Left ventricle myocardium inferior (tissue), 1 donor: ENCODE results near the gene IRF2BP1. TPM values are rescaled to one million over a fixed set of nuclear protein-coding genes. Genes with fewer than 3 reads are reported as not detected.

Source experiments
- DNase-seq: peaks from one replicate; pipeline ENCODE4 v3.0.0-alpha.2; 2020
- H3K27ac ChIP-seq: fragments of 200-600 bp; replicated peaks from 2 replicates; pipeline ENCODE4 v1.8.0; 2021
- H3K27me3 ChIP-seq: fragments of 200-600 bp; 2 replicates; pipeline ENCODE4 v1.8.0; 2021; ENCODE audit warnings: low read depth
- H3K36me3 ChIP-seq: fragments of 200-600 bp; 2 replicates; pipeline ENCODE4 v1.8.0; 2021
- H3K4me1 ChIP-seq: fragments of 200-600 bp; 2 replicates; pipeline ENCODE4 v1.8.0; 2021
- H3K4me3 ChIP-seq: fragments of 200-600 bp; 2 replicates; pipeline ENCODE4 v1.8.0; 2021; ENCODE audit warnings: mild to moderate bottlenecking, moderate library complexity
- H3K9me3 ChIP-seq: fragments of 200-600 bp; replicated peaks from 2 replicates; pipeline ENCODE4 v1.8.0; 2021
- intact Hi-C: fragments of 100-400 bp; cut with micrococcal nuclease; formaldehyde crosslinking; loops from one replicate; pipeline ENCODE4 v1.11.0; 2022
- total RNA-seq: library from RNA; stranded (reverse); fragmentation: NEBNext Ultra II Directional; extraction: Animal tissue kit (Norgen Biotek cat#: 25700); gene quantifications from one replicate; pipeline ENCODE4 v1.2.1, GENCODE V29; 2021
- TF ChIP-seq, protein P1 (sequence below): fragments of 200-600 bp; IDR thresholded peaks from 2 replicates; pipeline ENCODE4 v1.8.0; 2021; ENCODE audit warnings: antibody characterized with exemption, mild to moderate bottlenecking, borderline replicate concordance
- donor health status: DM: no; HTN: yes; CAD: no; lungs with severe emphysema.

Gene IRF2BP1
- total RNA-seq, 1 donor from 2014 or later: 18.5 TPM

- no peaks in the 10 kb centered on the region for H3K36me3 ChIP-seq
- TF ChIP-seq, protein P1, sequence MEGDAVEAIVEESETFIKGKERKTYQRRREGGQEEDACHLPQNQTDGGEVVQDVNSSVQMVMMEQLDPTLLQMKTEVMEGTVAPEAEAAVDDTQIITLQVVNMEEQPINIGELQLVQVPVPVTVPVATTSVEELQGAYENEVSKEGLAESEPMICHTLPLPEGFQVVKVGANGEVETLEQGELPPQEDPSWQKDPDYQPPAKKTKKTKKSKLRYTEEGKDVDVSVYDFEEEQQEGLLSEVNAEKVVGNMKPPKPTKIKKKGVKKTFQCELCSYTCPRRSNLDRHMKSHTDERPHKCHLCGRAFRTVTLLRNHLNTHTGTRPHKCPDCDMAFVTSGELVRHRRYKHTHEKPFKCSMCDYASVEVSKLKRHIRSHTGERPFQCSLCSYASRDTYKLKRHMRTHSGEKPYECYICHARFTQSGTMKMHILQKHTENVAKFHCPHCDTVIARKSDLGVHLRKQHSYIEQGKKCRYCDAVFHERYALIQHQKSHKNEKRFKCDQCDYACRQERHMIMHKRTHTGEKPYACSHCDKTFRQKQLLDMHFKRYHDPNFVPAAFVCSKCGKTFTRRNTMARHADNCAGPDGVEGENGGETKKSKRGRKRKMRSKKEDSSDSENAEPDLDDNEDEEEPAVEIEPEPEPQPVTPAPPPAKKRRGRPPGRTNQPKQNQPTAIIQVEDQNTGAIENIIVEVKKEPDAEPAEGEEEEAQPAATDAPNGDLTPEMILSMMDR: no peak
- intact Hi-C loops: no loop called here
- no peak overlapping the region for H3K4me3 ChIP-seq
- H3K9me3 ChIP-seq: no peaks in the 10 kb centered on the region
- no peak for DNase-seq
- no peaks in the 10 kb centered on the region for H3K4me1 ChIP-seq
- H3K27me3 ChIP-seq: peaks cover 30% of the 10 kb centered on the region
- no peak overlapping the region for H3K27ac ChIP-seq
Measured at GRCh38 chr19:45908956-45909355, 23.0 kb upstream of the IRF2BP1 start.

- Histone ChIP-seq H3K4me3 (no peak overlapping the region), H3K9me3 (no peaks in the 10 kb centered on the region), H3K4me1 (peaks cover 18% of the 10 kb centered on the region), H3K27me3 (peaks cover 6% of the 10 kb centered on the region), H3K36me3 (no peaks in the 10 kb centered on the region), H3K27ac (no peak overlapping the region)
- TF ChIP-seq, protein P1: no peak
- intact Hi-C loops: no loop called here
- no peak for DNase-seq
Measured at GRCh38 chr19:45906221-45906620, 20.3 kb upstream of the IRF2BP1 start.

DNA sequence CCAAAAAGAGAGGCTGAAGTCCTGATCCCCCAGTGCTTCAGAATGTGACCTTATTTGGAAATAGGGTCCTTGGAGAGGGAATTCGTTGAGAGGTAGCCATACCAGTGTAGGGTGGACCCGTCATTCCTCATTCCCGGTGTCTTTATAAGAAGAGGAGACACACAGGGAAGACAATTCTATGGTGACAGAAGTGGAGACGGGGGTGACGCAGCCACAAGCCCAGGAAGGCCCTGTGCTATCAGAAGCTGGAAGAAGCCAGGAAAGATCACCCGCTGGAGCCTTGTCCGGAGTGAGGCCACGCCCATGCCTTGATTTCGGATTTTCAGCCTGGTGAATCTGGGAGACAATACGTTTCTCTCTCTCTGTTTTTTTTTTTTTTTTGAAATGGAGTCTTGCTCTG lies 19.1 kb upstream of the IRF2BP1 start:
- H3K27ac ChIP-seq: no peak overlapping the region
- no peaks in the 10 kb centered on the region for H3K9me3 ChIP-seq
- intact Hi-C loops: no loop called here
- DNase-seq: no peak
- H3K27me3 ChIP-seq: no peaks in the 10 kb centered on the region
- no peak overlapping the region for H3K4me3 ChIP-seq
- H3K4me1 ChIP-seq: peaks cover 27% of the 10 kb centered on the region
- H3K36me3 ChIP-seq: peaks cover 6% of the 10 kb centered on the region
- TF ChIP-seq, protein P1: no peak

- Histone ChIP-seq H3K4me1 (peaks cover 30% of the 10 kb centered on the region), H3K9me3 (no peaks in the 10 kb centered on the region), H3K27me3 (no peaks in the 10 kb centered on the region), H3K36me3 (peaks cover 26% of the 10 kb centered on the region), H3K27ac (peak overlapping the region; percentile 86), H3K4me3 (peak overlapping the region; percentile 88)
- intact Hi-C loops: no loop called here
- TF ChIP-seq, protein P1: peak; percentile 21
- DNase-seq: peak; percentile 98
Measured at GRCh38 chr19:45902651-45903625, 17.0 kb upstream of the IRF2BP1 start.

- Histone ChIP-seq H3K27ac (peak within 1 kb of the TSS; percentile 86), H3K9me3 (no peaks in the 10 kb centered on the region), H3K27me3 (no peaks in the 10 kb centered on the region), H3K4me3 (peak within 1 kb of the TSS; percentile 88), H3K36me3 (peaks cover 34% of the 10 kb centered on the region), H3K4me1 (peaks cover 30% of the 10 kb centered on the region)
- intact Hi-C loops: no loop called here
- TF ChIP-seq, protein P1: no peak
- no peak for DNase-seq
Measured at GRCh38 chr19:45901912-45902650, 16.1 kb upstream of the IRF2BP1 start, which contains the start of gene MYPOP. Gene MYPOP (minus strand): TSS chr19:45902613. CDS start chr19:45901773, 840 bp downstream.
